ENCODE measurements around the gene ATF1. TPM values are rescaled to one million over a fixed set of nuclear protein-coding genes. Genes with fewer than 3 reads are reported as not detected.
A peak's percentile ranks its signal among the peaks of the same experiment; 100 is the strongest.

Gene ATF1
- polyA plus RNA-seq, 1 donor: 35.3 TPM

DNA sequence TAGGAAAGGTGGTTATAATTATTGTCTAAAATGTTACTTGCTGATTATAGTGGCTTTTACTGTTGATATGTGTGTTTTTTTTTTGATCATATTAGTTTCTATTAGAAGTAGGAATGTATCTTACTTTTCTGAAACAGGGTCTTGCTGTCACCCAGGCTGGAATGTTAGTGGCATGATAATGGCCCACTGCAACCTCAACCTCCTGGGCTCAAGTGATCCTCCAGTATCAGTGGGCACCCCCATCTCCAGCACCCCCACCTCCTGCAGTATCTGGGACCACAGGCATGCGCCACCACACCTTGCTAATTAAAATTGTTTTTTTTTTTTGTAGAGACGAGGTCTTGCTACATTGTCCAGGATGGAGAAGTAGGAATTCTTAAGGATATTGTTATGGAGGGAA, 11.3 kb downstream of the ATF1 start:
- no peaks in the 10 kb centered on the region for H3K27me3 ChIP-seq (ENCODE audit: control insufficient read depth, insufficient read depth, low read length)
- H3K27ac ChIP-seq (ENCODE audit: low read length): no peak overlapping the region
- H3K36me3 ChIP-seq (ENCODE audit: control insufficient read depth, insufficient read depth, low read length): peaks cover 7% of the 10 kb centered on the region
- peaks cover 11% of the 10 kb centered on the region for H3K4me1 ChIP-seq (ENCODE audit: control insufficient read depth, insufficient read depth, low read length)
- WGBS (ENCODE audit: insufficient coverage, low lambda C conversion rate): 100% methylated on average over 1 of the region's 2 CpGs
- H3K9me3 ChIP-seq (ENCODE audit: control insufficient read depth, low read depth, low read length): no peaks in the 10 kb centered on the region
- no peak overlapping the region for H3K4me3 ChIP-seq (ENCODE audit: low read length)
- DNase-seq: no peak

DNA sequence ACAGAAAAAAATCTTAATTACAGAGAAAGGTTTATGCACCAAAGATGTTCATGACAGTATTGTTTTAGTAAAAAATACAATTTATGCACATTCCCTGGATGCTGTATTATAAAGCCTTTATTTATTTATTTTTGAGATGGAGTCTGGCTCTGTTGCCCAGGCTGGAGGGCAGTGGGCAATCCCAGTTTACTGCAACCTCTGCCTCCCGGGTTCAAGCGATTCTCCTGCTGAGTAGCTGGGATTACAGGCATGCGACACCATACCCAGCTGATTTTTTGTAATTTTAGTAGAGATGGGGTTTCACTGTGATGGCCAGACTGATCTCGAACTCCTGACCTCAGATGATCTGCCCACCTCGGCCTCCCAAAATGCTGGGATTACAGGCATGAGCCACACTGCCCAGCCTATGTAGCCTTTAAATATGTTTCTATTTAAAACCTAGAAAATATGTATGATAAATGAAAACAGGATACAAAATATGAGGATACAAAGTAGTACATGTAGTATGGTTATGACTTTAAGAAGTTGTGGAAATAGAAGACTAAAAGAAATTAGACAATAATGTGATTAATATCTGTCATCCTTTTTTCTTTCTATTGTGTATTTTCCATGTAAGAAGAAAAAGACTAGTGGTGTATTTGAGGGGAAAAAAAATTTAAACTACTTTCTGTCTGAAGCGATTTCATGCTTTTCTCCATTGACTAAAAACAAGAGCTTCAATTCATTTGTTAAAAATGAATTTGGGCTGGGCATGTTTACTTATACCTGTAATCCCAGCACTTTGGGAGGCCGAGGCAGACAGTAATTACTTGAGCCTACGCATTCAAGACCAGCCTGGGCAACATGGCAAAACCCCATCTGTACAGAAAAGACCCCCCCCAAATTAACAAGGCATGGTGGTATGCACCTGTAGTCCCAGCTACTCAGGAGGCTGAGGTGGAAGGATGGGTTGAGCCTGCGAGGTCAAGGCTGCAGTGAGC, 13.1 kb downstream of the ATF1 start:
- WGBS (ENCODE audit: insufficient coverage, low lambda C conversion rate): no CpG with 5 or more reads among the region's 9 CpGs

DNA sequence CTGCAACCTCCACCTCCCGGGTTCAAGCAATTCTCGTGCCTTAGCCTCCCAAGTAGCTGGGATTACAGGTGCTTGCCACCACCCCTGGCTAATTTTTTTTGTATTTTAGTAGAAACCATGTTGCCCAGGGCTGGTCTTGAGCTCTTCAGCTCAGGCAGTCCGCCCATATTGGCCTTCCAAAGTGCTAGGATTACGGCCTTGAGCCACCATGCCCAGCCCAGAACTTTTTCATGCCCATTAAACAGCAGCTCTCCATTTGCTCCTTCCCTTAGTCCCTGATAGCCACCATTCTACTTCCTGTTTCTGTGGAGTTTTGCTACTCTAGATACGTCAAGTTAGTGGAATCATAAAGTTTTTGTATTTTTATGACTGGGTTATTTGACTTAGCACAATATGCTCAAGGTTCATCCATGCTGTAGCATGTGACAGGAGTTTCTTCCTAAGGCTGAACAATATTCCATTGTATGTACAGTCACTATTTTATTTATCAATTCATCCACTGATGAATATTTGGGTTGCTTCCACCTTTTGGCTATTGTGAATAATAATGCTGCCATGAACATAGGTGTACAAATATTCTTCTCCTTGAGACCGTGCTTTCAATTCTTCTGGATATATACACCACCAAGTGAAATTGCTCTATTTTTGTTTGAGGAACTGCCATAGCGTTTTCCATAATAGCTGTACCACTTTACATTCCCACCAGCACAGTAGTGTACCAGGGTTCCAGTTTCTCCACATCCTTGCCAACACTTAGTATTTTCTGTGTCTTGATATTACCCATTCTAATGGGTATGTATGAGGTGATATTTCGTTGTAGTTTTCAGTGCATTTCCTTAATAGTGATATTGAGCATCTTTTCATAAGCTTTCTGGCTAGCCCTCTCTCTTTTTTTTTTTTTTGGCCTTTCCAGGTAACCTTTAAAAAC, 15.0 kb downstream of the ATF1 start:
- Histone ChIP-seq H3K36me3 (ENCODE audit: control insufficient read depth, insufficient read depth, low read length) (peaks cover 18% of the 10 kb centered on the region), H3K9me3 (ENCODE audit: control insufficient read depth, low read depth, low read length) (no peaks in the 10 kb centered on the region), H3K4me3 (ENCODE audit: low read length) (no peak overlapping the region), H3K27me3 (ENCODE audit: control insufficient read depth, insufficient read depth, low read length) (no peaks in the 10 kb centered on the region), H3K27ac (ENCODE audit: low read length) (peak overlapping the region; percentile 95), H3K4me1 (ENCODE audit: control insufficient read depth, insufficient read depth, low read length) (peaks cover 11% of the 10 kb centered on the region)
- 0% methylated on average over 1 of the region's 8 CpGs for WGBS (ENCODE audit: insufficient coverage, low lambda C conversion rate)
- peak; percentile 61 to 89 for DNase-seq

More for the DNA sequence above, 13.1 kb downstream of the ATF1 start:
- Histone ChIP-seq H3K27ac (ENCODE audit: low read length) (no peak overlapping the region), H3K4me3 (ENCODE audit: low read length) (no peak overlapping the region), H3K4me1 (ENCODE audit: control insufficient read depth, insufficient read depth, low read length) (peaks cover 11% of the 10 kb centered on the region), H3K27me3 (ENCODE audit: control insufficient read depth, insufficient read depth, low read length) (no peaks in the 10 kb centered on the region), H3K36me3 (ENCODE audit: control insufficient read depth, insufficient read depth, low read length) (peaks cover 13% of the 10 kb centered on the region), H3K9me3 (ENCODE audit: control insufficient read depth, low read depth, low read length) (no peaks in the 10 kb centered on the region)
- DNase-seq: no peak

DNA sequence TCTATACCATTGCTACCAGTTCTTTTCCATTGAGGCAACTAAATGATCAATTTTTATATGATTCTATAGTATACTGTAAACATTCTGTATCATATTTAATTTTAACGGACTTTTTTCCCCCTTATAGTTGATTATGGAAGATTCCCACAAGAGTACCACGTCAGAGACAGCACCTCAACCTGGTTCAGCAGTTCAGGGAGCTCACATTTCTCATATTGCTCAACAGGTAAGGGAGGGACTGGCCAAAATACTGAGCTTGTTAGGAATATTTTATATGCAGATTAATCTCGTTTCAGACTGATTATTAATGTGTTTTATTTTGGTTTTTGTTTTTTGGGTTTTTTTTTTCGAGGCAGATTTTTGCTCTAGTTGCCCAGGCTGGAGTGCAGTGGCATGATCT, 16.1 kb downstream of the ATF1 start:
- WGBS (ENCODE audit: insufficient coverage, low lambda C conversion rate): 100% methylated on average over 2 of the region's 4 CpGs
- Histone ChIP-seq H3K4me1 (ENCODE audit: control insufficient read depth, insufficient read depth, low read length) (peaks cover 11% of the 10 kb centered on the region), H3K27ac (ENCODE audit: low read length) (peak overlapping the region; percentile 95), H3K9me3 (ENCODE audit: control insufficient read depth, low read depth, low read length) (no peaks in the 10 kb centered on the region), H3K27me3 (ENCODE audit: control insufficient read depth, insufficient read depth, low read length) (no peaks in the 10 kb centered on the region), H3K36me3 (ENCODE audit: control insufficient read depth, insufficient read depth, low read length) (peaks cover 18% of the 10 kb centered on the region), H3K4me3 (ENCODE audit: low read length) (no peak overlapping the region)
- DNase-seq: no peak

DNA sequence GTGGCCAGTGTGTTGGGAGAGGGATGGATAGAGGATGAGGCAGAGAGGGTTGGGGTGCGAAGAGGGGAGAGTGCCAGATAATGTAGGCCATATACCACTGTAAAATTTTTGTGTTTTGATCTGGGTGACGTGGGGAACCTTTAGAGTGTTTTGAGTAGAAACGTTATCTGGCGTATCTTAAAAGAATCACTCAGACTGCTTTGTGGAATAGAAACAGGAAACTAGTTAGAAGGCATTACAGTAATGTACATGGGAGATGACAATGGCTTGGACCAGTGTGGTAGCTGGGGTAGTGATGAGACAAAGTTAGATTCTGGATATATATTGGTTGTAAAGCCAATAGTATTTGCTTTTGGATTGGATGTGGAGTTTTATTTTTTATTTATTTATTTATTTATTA, 20.6 kb downstream of the ATF1 start:
- Histone ChIP-seq H3K4me1 (ENCODE audit: control insufficient read depth, insufficient read depth, low read length) (peaks cover 1% of the 10 kb centered on the region), H3K9me3 (ENCODE audit: control insufficient read depth, low read depth, low read length) (peaks cover 3% of the 10 kb centered on the region), H3K4me3 (ENCODE audit: low read length) (no peak overlapping the region), H3K27ac (ENCODE audit: low read length) (no peak overlapping the region), H3K27me3 (ENCODE audit: control insufficient read depth, insufficient read depth, low read length) (no peaks in the 10 kb centered on the region), H3K36me3 (ENCODE audit: control insufficient read depth, insufficient read depth, low read length) (peaks cover 24% of the 10 kb centered on the region)
- no peak for DNase-seq
- 100% methylated on average over 3 of the region's 4 CpGs for WGBS (ENCODE audit: insufficient coverage, low lambda C conversion rate)

DNA sequence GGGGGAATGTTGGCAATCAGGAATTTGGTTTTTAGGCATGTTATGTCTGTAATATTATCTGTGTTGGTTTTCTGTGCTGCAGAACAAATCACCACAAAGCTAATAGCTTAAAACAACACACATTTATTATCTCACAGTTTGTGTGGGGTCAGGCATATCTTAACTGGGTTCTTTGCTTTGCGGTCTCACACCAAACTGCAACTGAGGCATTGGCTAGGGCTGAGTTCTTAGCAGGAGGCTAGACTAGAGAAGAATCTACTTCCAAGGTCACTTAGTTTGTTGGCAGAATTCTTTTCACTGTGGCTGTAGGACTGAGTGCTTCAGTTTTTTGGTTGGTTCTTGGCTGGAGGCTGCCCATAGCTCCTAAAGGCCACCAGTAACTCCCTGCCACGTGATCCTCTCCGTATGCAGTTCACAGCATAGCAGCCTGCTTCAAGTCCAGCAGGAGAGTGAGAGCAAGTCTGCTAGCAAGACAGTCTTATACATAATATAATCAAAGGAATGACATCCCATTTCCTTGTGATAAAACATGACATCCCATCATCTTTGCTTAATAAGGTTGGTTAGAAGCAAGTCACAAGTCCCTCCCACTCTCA, 21.6 kb downstream of the ATF1 start:
- H3K27me3 ChIP-seq (ENCODE audit: control insufficient read depth, insufficient read depth, low read length): no peaks in the 10 kb centered on the region
- no peak for DNase-seq
- peaks cover 3% of the 10 kb centered on the region for H3K9me3 ChIP-seq (ENCODE audit: control insufficient read depth, low read depth, low read length)
- peaks cover 20% of the 10 kb centered on the region for H3K36me3 ChIP-seq (ENCODE audit: control insufficient read depth, insufficient read depth, low read length)
- no peak overlapping the region for H3K4me3 ChIP-seq (ENCODE audit: low read length)
- no CpG with 5 or more reads among the region's 3 CpGs for WGBS (ENCODE audit: insufficient coverage, low lambda C conversion rate)
- H3K4me1 ChIP-seq (ENCODE audit: control insufficient read depth, insufficient read depth, low read length): no peaks in the 10 kb centered on the region
- H3K27ac ChIP-seq (ENCODE audit: low read length): no peak overlapping the region

DNA sequence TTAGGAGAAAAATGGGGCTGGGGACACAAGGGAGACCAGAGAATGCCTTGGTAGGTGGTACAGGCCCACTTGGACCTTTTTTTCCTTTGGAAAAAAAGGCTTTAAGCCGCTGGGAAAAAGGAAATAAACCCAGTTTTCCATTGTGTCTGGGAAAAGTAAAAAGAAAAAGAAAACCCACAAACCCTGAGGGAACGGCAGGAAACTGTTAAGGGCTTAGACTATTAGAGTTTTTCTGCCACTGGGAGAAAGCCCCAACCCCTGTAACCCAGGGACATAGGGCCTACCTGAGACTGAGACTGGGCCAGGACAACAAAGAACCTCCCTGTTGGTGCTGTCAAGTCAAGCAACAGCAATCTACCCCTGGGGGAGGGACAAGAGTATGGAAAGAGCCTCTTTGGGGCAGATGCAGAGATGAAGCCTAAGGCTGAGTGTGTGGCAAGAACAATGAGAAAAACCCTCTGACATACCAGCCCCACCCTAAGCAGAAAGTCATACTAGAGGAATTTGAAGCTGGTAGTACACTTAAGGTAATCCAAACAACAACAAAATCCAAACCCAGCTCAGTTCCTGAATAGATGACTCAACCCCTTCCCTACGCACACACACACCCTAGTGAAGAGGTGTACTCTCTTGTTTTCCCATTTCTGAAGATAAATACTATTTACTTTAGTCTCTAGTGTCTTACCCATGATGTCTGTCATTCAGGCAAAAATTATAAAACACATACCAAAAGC, 22.8 kb downstream of the ATF1 start:
- H3K36me3 ChIP-seq (ENCODE audit: control insufficient read depth, insufficient read depth, low read length): peaks cover 14% of the 10 kb centered on the region
- DNase-seq: no peak
- no peak overlapping the region for H3K27ac ChIP-seq (ENCODE audit: low read length)

DNA sequence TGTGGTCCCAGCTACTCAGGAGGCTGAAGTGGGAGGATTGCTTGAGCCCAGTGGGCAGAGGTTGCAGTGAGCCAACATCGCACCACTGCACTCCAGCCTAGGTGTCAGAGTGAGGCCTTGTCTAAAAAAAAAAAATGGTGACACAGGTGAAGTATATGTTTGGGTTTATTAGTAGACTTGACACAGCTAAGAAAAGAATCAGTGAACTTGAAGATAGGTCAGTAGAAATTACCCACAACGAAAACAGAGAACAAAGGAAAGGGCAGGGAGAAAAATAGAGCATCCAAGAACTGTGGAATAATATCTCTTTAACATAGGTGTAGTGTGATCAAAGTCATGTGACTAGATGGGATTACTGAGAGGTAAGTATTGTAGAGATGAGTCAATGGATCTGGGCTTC, 23.7 kb downstream of the ATF1 start:
- H3K36me3 ChIP-seq (ENCODE audit: control insufficient read depth, insufficient read depth, low read length): peaks cover 10% of the 10 kb centered on the region
- no peak overlapping the region for H3K4me3 ChIP-seq (ENCODE audit: low read length)
- peaks cover 3% of the 10 kb centered on the region for H3K9me3 ChIP-seq (ENCODE audit: control insufficient read depth, low read depth, low read length)
- no peaks in the 10 kb centered on the region for H3K27me3 ChIP-seq (ENCODE audit: control insufficient read depth, insufficient read depth, low read length)
- H3K4me1 ChIP-seq (ENCODE audit: control insufficient read depth, insufficient read depth, low read length): no peaks in the 10 kb centered on the region
- 100% methylated on average over 1 of the region's 2 CpGs for WGBS (ENCODE audit: insufficient coverage, low lambda C conversion rate)
- no peak overlapping the region for H3K27ac ChIP-seq (ENCODE audit: low read length)
- DNase-seq: no peak

More for the DNA sequence above, 22.8 kb downstream of the ATF1 start:
- WGBS (ENCODE audit: insufficient coverage, low lambda C conversion rate): 80% methylated on average over 1 of the region's 3 CpGs
- H3K9me3 ChIP-seq (ENCODE audit: control insufficient read depth, low read depth, low read length): peaks cover 3% of the 10 kb centered on the region
- H3K27me3 ChIP-seq (ENCODE audit: control insufficient read depth, insufficient read depth, low read length): no peaks in the 10 kb centered on the region
- H3K4me1 ChIP-seq (ENCODE audit: control insufficient read depth, insufficient read depth, low read length): no peaks in the 10 kb centered on the region
- H3K4me3 ChIP-seq (ENCODE audit: low read length): no peak overlapping the region

DNA sequence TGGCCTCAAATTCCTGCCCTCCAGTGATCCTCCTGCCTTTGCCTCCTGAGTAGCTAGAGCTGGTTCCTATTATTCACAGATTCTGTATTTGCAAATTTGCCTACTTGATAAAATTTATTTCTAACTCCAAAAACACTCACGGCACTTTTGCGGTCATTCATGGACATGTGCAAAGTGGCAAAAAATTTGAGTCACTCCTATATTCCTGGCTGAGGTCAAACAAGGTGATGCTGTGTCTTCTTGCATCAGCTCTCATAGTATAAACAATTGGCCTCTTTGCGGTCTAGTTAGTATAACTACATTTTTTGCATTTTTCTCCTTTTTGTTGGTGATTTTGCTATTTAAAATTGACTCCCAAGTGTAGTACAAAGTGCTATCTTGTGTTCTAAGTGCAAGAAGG, 24.7 kb downstream of the ATF1 start:
- no CpG with 5 or more reads among the region's 3 CpGs for WGBS (ENCODE audit: insufficient coverage, low lambda C conversion rate)
- no peak for DNase-seq
- H3K27ac ChIP-seq (ENCODE audit: low read length): no peak overlapping the region
- peaks cover 3% of the 10 kb centered on the region for H3K9me3 ChIP-seq (ENCODE audit: control insufficient read depth, low read depth, low read length)
- H3K27me3 ChIP-seq (ENCODE audit: control insufficient read depth, insufficient read depth, low read length): no peaks in the 10 kb centered on the region
- peaks cover 6% of the 10 kb centered on the region for H3K36me3 ChIP-seq (ENCODE audit: control insufficient read depth, insufficient read depth, low read length)
- no peaks in the 10 kb centered on the region for H3K4me1 ChIP-seq (ENCODE audit: control insufficient read depth, insufficient read depth, low read length)
- H3K4me3 ChIP-seq (ENCODE audit: low read length): no peak overlapping the region
